ENCODE data around the gene TXNDC15. TPM values are rescaled to one million over a fixed set of nuclear protein-coding genes. Genes with fewer than 3 reads are reported as not detected.

Gene TXNDC15
- total RNA-seq (100 to 1,000 TPM in 5 of 9 donors, 10 to 100 TPM in 4; 62.2 to 267 (median 103) TPM), polyA plus RNA-seq (100 to 1,000 TPM in 1 of 3 donors, 10 to 100 TPM in 2; 56.4 to 195 (median 82.7) TPM)
- long read RNA-seq, donor 1, transcript TXNDC15-201 (5 exons, 3,548 nt): major isoform, 31 of 72 reads
- long read RNA-seq, donor 1, partial matches to known transcripts: 36 of 72 reads
- long read RNA-seq, donor 1, other reads (novel, unspliced or antisense): 0 of 72 reads
- long read RNA-seq, donor 2, transcript TXNDC15-201 (5 exons, 3,548 nt): major isoform, 21 of 30 reads
- long read RNA-seq, donor 2, partial matches to known transcripts: 8 of 30 reads
- long read RNA-seq, donor 2, other reads (novel, unspliced or antisense): 0 of 30 reads
- long read RNA-seq, donor 3, transcript TXNDC15-201 (5 exons, 3,548 nt): major isoform, 13 of 41 reads
- long read RNA-seq, donor 3, partial matches to known transcripts: 26 of 41 reads
- long read RNA-seq, donor 3, other reads (novel, unspliced or antisense): 0 of 41 reads
- long read RNA-seq, donor 4, transcript TXNDC15-201 (5 exons, 3,548 nt): major isoform, 32 of 39 reads
- long read RNA-seq, donor 4, partial matches to known transcripts: 1 of 39 reads
- long read RNA-seq, donor 4, other reads (novel, unspliced or antisense): 5 of 39 reads
- long read RNA-seq, donor 5, transcript TXNDC15-201 (5 exons, 3,548 nt): major isoform, 96 of 104 reads
- long read RNA-seq, donor 5, partial matches to known transcripts: 0 of 104 reads
- long read RNA-seq, donor 5, other reads (novel, unspliced or antisense): 7 of 104 reads
- long read RNA-seq, donor 6, transcript TXNDC15-201 (5 exons, 3,548 nt): major isoform, 21 of 26 reads
- long read RNA-seq, donor 6, partial matches to known transcripts: 0 of 26 reads
- long read RNA-seq, donor 6, other reads (novel, unspliced or antisense): 4 of 26 reads
- long read RNA-seq, donor 7, transcript TXNDC15-201 (5 exons, 3,548 nt): major isoform, 30 of 50 reads
- long read RNA-seq, donor 7, partial matches to known transcripts: 20 of 50 reads
- long read RNA-seq, donor 7, other reads (novel, unspliced or antisense): 0 of 50 reads
- long read RNA-seq, donor 8, transcript TXNDC15-201 (5 exons, 3,548 nt): major isoform, 46 of 73 reads
- long read RNA-seq, donor 8, partial matches to known transcripts: 24 of 73 reads
- long read RNA-seq, donor 8, other reads (novel, unspliced or antisense): 0 of 73 reads
- long read RNA-seq, donor 9, transcript TXNDC15-201 (5 exons, 3,548 nt): major isoform, 22 of 44 reads
- long read RNA-seq, donor 9, partial matches to known transcripts: 19 of 44 reads
- long read RNA-seq, donor 9, other reads (novel, unspliced or antisense): 0 of 44 reads
- long read RNA-seq, donor 10, transcript TXNDC15-201 (5 exons, 3,548 nt): major isoform, 23 of 32 reads
- long read RNA-seq, donor 10, partial matches to known transcripts: 9 of 32 reads
- long read RNA-seq, donor 10, other reads (novel, unspliced or antisense): 0 of 32 reads

- no peaks in the 10 kb centered on the region for H3K36me3 ChIP-seq (replicated peaks in 1 of 2)
- TF ChIP-seq POLR2A (IDR thresholded peaks at IDR 0.05): peak; percentile 43 to 82
- TF ChIP-seq, protein P1, sequence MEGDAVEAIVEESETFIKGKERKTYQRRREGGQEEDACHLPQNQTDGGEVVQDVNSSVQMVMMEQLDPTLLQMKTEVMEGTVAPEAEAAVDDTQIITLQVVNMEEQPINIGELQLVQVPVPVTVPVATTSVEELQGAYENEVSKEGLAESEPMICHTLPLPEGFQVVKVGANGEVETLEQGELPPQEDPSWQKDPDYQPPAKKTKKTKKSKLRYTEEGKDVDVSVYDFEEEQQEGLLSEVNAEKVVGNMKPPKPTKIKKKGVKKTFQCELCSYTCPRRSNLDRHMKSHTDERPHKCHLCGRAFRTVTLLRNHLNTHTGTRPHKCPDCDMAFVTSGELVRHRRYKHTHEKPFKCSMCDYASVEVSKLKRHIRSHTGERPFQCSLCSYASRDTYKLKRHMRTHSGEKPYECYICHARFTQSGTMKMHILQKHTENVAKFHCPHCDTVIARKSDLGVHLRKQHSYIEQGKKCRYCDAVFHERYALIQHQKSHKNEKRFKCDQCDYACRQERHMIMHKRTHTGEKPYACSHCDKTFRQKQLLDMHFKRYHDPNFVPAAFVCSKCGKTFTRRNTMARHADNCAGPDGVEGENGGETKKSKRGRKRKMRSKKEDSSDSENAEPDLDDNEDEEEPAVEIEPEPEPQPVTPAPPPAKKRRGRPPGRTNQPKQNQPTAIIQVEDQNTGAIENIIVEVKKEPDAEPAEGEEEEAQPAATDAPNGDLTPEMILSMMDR (IDR thresholded peaks at IDR 0.05): no peak
- H3K4me1 ChIP-seq (replicated peaks in 1 of 2): peaks cover 0 to 37% of the 10 kb centered on the region in 2 donors
- DNase-seq: peak; percentile 87 to 95 (median 87)
- no peaks in the 10 kb centered on the region for H3K27me3 ChIP-seq
- H3K9me3 ChIP-seq (replicated peaks in 1 of 3): no peaks in the 10 kb centered on the region
- H3K27ac ChIP-seq: peak within 1 kb of the TSS; percentile 80 to 98 (median 92)
- H3K4me3 ChIP-seq: peak within 1 kb of the TSS; percentile 72 to 90 (median 78)
- intact Hi-C loops (cut with DNase I): no loop called here
- WGBS, 4 donors: 2 to 7% (median 3%) methylated on average over 15 to 79 of the region's 79 CpGs
Measured at GRCh38 chr5:134873987-134874830, at the start of gene TXNDC15. TSS of gene TXNDC15 (plus strand) at chr5:134874371. CDS start at chr5:134874428, 57 bp downstream.

GRCh38 chr5:134824681-134825080, 49.5 kb upstream of the TXNDC15 start:
- TF ChIP-seq, protein P1 (IDR thresholded peaks at IDR 0.05): no peak
- no peak for TF ChIP-seq POLR2A (IDR thresholded peaks at IDR 0.05)
- H3K36me3 ChIP-seq (replicated peaks in 1 of 2): peaks cover 0 to 55% of the 10 kb centered on the region in 2 donors
- no peaks in the 10 kb centered on the region for H3K27me3 ChIP-seq
- H3K9me3 ChIP-seq (replicated peaks in 1 of 3): no peaks in the 10 kb centered on the region
- no peaks in the 10 kb centered on the region for H3K4me1 ChIP-seq (replicated peaks in 1 of 2)
- H3K4me3 ChIP-seq: no peak overlapping the region
- no peak for DNase-seq
- H3K27ac ChIP-seq: no peak overlapping the region
- WGBS, 4 donors: 97 to 100% (median 100%) methylated on average over 1 of the region's 1 CpG
- intact Hi-C loops (cut with DNase I): no loop called here

DNA sequence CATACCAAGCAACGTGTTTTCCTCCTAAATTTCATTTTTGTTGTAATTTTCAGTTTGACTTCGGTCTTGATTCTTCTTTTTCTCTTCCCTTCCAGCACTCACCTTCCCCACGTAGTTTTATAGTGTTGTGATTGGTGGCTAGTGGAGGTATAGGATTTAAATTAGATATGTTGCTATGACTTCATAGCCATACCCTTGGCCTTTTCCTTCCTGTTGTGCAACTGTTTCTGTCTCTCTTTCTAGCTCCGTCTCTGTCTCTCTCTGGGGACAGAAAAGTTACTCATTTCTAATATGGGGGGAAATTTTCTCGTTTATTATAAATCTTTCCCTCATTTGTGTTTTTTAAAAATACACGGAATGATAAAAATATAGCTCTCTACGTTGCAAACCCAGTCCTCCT, 49.0 kb upstream of the TXNDC15 start:
- Histone ChIP-seq H3K27ac (no peak overlapping the region), H3K9me3 (replicated peaks in 1 of 3) (no peaks in the 10 kb centered on the region), H3K36me3 (replicated peaks in 1 of 2) (peaks cover 0 to 51% of the 10 kb centered on the region in 2 donors), H3K4me3 (no peak overlapping the region), H3K4me1 (replicated peaks in 1 of 2) (no peaks in the 10 kb centered on the region), H3K27me3 (no peaks in the 10 kb centered on the region)
- intact Hi-C loops (cut with DNase I): no loop called here
- no peak for TF ChIP-seq POLR2A (IDR thresholded peaks at IDR 0.05)
- TF ChIP-seq, protein P1 (IDR thresholded peaks at IDR 0.05): no peak
- 81 to 85% (median 84%) methylated on average over 7 of the region's 7 CpGs for WGBS, 4 donors
- no peak for DNase-seq

Data from adrenal gland (tissue), 19 donors.